HG03457 (cell line): ENCODE data around the gene DLG2.

Source experiments
- ATAC-seq: cut with Tn5 transposase; IDR thresholded peaks from one replicate; pipeline ENCODE4 v1.9.1; 2021; ENCODE audit warnings: moderate number of reproducible peaks; ENCODE audit not compliant: unreplicated experiment

Gene DLG2

GRCh38 chr11:84173078-84173477 is 1454.1 kb downstream of the DLG2 start:
- ATAC-seq = no peak

DNA sequence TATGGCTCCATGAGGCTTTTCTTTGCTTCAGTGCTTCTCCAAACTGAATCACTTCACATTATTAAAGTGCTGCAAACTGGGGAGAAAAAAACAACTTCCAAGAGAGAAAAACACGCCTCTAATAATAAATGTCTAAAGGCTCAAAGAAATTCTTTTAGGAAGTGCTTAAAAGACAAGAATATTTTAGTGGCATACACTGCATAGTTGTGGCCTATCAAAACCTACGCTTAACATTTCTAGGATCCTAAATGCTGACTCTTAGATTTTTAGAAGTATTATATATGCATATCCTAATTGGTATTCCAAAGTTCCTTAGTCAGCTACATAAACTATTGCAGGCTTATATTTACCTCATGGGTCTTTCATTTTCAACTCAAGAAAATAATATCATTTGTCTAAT is 1462.0 kb downstream of the DLG2 start:
- no peak for ATAC-seq

DNA sequence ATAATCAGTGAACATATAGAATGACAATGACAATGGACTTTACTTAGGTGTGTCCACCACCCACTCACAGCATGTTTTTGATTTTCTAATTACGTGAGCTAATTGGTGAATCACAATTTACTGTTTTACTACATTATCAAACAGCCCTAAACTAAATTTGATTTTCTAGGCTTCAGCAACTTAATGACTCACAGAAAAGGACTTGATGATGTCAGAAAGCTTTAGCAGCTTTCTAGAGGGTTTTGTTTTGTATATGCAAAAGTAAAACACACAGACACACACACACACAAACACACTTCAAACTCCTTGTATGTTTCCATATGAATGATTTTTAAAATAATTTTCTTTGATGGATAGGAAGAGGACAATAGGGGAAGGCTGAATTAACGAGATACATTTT is 1462.4 kb downstream of the DLG2 start:
- no peak for ATAC-seq

DNA sequence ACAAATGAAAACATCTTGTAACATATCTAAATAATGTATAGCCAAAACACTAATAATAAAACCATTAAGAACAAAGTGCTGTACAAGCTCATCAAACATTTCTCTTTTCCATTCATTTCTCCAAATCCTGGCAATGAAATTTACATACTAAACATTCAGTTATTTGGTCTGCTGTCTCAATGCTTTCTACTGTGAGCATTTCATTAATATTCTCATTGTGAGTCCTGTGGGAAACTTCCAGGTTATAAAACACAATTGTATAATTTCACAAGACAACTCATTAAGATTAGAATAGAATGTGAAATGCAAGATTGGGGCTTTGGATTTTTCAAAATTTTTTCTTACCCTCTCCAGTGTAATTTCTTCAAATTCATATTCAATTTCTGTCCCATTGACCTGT is 1464.0 kb downstream of the DLG2 start:
- no peak for ATAC-seq

- ATAC-seq = no peak
Measured at GRCh38 chr11:84157639-84158038, 1469.5 kb downstream of the DLG2 start.

- ATAC-seq = no peak
Measured at GRCh38 chr11:84146826-84147225, 1480.3 kb downstream of the DLG2 start.

GRCh38 chr11:84145616-84146185 is 1481.4 kb downstream of the DLG2 start:
- ATAC-seq = no peak

DNA sequence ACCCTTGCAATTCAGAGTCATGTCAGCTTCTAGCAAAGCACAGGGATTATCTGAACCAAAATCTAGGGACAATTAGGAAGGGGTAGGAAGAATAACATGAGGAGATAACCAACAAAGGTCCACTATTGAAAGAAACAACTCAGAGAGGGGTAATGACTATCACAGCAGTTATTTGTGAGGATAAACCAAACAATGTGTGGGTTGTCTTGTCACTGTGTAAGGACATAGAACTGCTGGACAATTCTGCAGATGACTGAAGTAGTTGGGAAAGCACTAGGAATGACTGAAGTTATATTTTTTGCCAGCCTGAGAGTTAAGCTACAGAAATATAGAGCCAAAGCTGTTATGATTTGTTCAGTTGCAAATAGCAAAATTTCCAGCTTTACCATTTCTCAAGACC is 1482.6 kb downstream of the DLG2 start:
- ATAC-seq = no peak

DNA sequence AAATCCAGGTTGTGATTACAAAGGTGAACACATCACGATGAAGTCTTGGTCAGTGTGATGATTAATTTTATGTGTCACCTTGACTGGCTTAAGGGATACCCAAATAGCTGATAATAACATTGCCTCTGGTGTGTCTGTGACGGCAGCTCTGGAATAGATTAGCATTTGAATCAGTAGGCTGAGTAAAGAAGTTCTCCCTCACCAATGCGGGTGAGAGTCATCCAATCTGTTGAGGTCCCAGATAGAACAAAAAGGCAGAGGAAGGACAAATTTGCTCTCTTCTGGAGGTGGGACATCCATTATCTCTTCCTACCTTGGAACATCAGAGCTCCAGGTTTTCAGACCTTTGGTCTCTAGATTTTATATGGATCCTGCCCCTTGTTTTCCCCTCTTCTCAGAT is 1484.7 kb downstream of the DLG2 start:
- ATAC-seq = no peak

DNA sequence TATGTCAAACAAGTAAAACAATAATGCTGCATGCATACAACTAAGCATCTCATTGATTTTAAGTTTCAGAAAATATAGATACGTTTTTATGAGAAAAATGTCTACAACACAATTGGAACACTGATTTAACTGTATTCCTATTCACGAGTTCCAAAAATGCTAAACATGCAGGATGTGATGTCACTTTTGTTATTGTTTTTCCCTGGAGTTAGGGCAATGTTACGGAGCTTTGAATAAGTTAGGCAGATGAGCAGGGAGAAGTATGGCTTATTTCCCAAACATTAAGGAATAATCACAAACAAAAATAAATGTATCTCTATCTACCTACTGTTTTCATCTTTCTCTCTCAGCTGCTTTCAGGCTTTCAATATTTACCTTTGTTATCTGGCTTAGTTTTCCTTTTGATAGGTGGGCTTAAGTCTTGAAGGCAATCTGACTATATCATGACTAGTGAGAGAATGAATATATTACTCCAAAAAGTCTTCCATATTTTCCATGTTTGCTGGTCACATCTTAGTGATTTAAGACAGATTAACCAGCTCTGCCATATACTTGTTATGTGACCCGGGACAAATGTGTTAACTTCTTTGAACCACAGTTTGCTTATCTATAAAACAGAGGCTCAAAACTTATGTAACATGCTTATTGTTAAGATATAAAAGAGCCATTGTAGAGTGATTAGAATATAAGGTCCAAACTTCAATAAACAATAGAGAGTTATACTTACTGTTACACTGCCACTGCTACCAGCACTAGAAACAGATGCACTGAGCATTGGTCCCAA is 1486.6 kb downstream of the DLG2 start:
- ATAC-seq = no peak

- no peak for ATAC-seq
Measured at GRCh38 chr11:84137960-84138359, 1489.2 kb downstream of the DLG2 start.

GRCh38 chr11:84137505-84137904 is 1489.6 kb downstream of the DLG2 start:
- ATAC-seq = no peak

- no peak for ATAC-seq
Measured at GRCh38 chr11:84136926-84137325, 1490.2 kb downstream of the DLG2 start.

DNA sequence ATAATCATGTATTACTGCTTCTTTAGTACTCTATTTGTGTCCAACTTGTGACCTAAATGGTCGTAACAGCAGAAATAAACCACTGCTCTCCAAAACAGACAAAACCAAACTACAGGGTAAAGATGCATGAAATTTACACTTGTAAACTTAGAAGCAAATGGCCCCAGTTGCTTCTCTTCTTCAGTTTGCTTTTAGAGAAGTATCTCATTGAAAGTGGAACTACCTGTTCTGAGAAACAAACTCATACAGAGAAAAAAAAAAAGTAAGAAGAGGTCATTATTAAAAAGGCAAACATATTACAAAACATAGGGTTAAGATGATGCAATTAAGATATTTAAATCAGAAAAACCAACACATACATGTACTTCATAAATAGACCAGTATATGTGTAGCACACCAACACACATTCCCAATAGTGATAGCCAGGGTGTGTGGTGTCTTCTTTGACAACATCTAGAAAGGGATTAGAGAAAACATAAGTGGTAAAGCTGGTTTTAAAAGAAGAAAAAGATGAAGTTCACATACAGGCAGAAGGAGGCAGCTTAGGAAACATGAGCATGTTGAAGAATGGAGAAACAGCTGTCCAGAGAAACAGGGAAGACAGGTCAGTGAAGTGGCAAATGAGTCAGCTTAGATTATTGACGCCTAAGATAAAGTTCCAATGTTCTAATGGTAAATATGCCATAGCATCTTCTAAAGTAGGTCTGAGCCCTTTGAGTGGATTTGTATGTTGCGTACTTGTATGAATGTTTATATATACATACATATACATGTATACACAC is 1496.3 kb downstream of the DLG2 start:
- no peak for ATAC-seq

DNA sequence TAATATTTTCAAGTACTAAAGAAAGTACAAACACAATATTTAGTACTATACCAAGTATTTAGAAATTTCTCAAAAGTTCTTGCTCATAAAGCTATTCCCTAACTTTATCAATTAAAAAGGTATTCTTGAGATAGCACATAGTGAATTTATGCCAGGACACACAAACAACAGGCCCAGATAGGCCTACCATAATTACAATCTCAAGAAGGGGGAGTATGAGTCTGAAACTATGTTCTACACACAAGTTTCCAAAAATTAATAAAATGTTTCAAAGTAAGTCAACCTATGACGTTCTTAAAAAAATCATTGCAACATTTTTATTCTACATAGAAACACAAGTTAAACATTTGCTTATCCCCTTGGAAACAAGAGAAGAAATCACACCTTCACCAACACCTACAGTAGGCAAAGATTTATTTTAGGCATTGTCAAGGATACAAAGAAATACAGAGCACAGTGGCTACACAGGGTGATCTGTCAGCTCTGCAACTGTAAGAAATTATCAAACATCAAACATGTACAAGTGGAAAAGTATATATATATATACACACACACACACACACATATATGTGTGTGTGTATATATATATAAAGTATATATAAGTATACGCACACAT is 1497.1 kb downstream of the DLG2 start:
- no peak for ATAC-seq

- ATAC-seq = no peak
Measured at GRCh38 chr11:84128840-84129239, 1498.3 kb downstream of the DLG2 start.

GRCh38 chr11:84117394-84117793 is 1509.8 kb downstream of the DLG2 start:
- no peak for ATAC-seq

GRCh38 chr11:84106541-84106940 is 1520.6 kb downstream of the DLG2 start:
- no peak for ATAC-seq

GRCh38 chr11:84105148-84105547 is 1522.0 kb downstream of the DLG2 start:
- no peak for ATAC-seq

DNA sequence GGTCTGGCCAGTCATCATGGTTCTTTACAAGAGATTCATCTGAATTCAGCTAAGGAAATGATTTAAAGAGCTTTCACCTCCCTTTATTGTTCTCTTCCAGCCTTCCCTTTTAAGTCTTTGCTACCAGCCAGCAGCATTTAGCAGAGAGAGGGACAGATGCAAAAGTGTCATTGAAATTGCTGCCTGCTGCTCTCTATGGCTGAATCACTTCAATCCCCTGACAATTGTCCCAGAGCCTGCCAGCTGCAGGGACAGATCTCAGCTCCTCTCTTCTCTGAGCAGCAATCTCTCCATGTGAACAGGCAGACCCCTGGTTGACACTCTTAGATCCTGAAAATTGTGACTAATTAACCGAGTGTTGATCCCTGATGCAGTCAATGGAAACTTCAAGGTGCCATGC is 1524.0 kb downstream of the DLG2 start:
- no peak for ATAC-seq

DNA sequence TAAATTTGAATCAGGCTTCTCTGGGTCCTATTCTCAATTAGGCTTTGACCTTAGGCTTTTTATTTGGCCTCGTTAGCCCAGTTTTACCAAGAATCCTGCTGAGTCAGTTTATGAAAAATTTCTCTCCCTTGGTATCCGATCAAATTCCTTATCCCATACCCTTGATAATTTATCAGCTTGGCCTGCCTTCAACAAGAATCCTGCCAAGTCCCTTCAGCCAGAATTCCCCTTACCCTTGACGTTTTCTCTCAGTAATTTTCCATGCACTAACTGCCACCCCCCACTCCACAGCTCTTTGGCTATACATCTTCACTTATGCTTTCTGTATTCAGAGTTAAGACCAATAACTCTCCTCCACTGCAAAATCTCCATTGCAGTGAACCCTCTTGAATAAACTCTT is 1530.0 kb downstream of the DLG2 start:
- no peak for ATAC-seq
